Fibroblast of mammary gland (primary cell): ENCODE measurements around the gene RETREG2.
A peak's percentile ranks its signal among the peaks of the same experiment; 100 is the strongest.

Experiments used
- DNase-seq: peaks from one replicate; pipeline ENCODE4 v3.0.0-alpha.2; 2010; ENCODE audit warnings: low read depth
- H3K4me3 ChIP-seq: 2 replicates; pipeline ENCODE4 v1.5.1; 2011; ENCODE audit warnings: low read depth, mild to moderate bottlenecking, low read length, moderate library complexity; ENCODE audit not compliant: control insufficient read depth
- CTCF ChIP-seq: conservative IDR thresholded peaks from 2 replicates; pipeline ENCODE4 v1.5.1; 2011; ENCODE audit warnings: low read depth, low read length, inconsistent platforms; ENCODE audit not compliant: control insufficient read depth, insufficient read depth

The RETREG2 gene

GRCh38 chr2:219205165-219205538 is 27.1 kb downstream of the RETREG2 start:
- no peak for TF ChIP-seq CTCF
- no peak for DNase-seq
- H3K4me3 ChIP-seq: no peak overlapping the region

GRCh38 chr2:219205981-219206327 is 27.9 kb downstream of the RETREG2 start:
- TF ChIP-seq CTCF: no peak
- H3K4me3 ChIP-seq: peak overlapping the region; percentile 65
- DNase-seq: no peak

- H3K4me3 ChIP-seq: peak within 1 kb of the TSS; percentile 70
- DNase-seq: peak; percentile 87
- TF ChIP-seq CTCF: no peak
Observed at GRCh38 chr2:219206328-219207133, 28.5 kb downstream of the RETREG2 start, which contains the start of gene ZFAND2B. Gene ZFAND2B (plus strand): TSS chr2:219206782. CDS start chr2:219206988, 206 bp downstream.

- TF ChIP-seq CTCF: no peak
- DNase-seq: no peak
- H3K4me3 ChIP-seq: peak overlapping the region; percentile 70
Observed at GRCh38 chr2:219207134-219207883, 29.2 kb downstream of the RETREG2 start.

- peak; percentile 42 for DNase-seq
- H3K4me3 ChIP-seq: peak overlapping the region; percentile 70
Observed at GRCh38 chr2:219207884-219208740, 30.0 kb downstream of the RETREG2 start.

More at GRCh38 chr2:219207884-219208740, 30.0 kb downstream of the RETREG2 start:
- no peak for TF ChIP-seq CTCF
